ENCODE measurements around the gene TUBGCP3.
"Not testable (repeated sequence)": the region's sequence is repeated elsewhere in the genome, so short reads cannot be mapped to it uniquely, and the experiment has no call there.

The TUBGCP3 gene

GRCh38 chr13:112519517-112520060 lies 68.4 kb downstream of the TUBGCP3 start:
- Histone ChIP-seq H3K36me3 (ENCODE audit: control insufficient read depth, low read depth, low read length) (peaks cover 40% of the 10 kb centered on the region), H3K9ac (ENCODE audit: low read length) (no peak overlapping the region), H3K4me1 (ENCODE audit: control insufficient read depth, low read depth, low read length) (no peaks in the 10 kb centered on the region), H3K4me3 (ENCODE audit: low read length) (no peak overlapping the region), H3K27me3 (ENCODE audit: control insufficient read depth, insufficient read depth, low read length) (no peaks in the 10 kb centered on the region), H3K27ac (ENCODE audit: low read length) (no peak overlapping the region), H3K9me3 (ENCODE audit: control insufficient read depth, low read depth, low read length) (no peaks in the 10 kb centered on the region)

GRCh38 chr13:112516218-112516617 lies 71.7 kb downstream of the TUBGCP3 start:
- peaks cover 30% of the 10 kb centered on the region for H3K36me3 ChIP-seq (ENCODE audit: control insufficient read depth, low read depth, low read length)
- H3K9ac ChIP-seq (ENCODE audit: low read length) = no peak overlapping the region

GRCh38 chr13:112513761-112514160 lies 74.2 kb downstream of the TUBGCP3 start:
- H3K27ac ChIP-seq (ENCODE audit: low read length) = no peak overlapping the region
- peaks cover 4% of the 10 kb centered on the region for H3K4me1 ChIP-seq (ENCODE audit: control insufficient read depth, low read depth, low read length)
- H3K36me3 ChIP-seq (ENCODE audit: control insufficient read depth, low read depth, low read length) = peaks cover 21% of the 10 kb centered on the region
- H3K9me3 ChIP-seq (ENCODE audit: control insufficient read depth, low read depth, low read length) = no peaks in the 10 kb centered on the region
- H3K4me3 ChIP-seq (ENCODE audit: low read length) = no peak overlapping the region
- H3K27me3 ChIP-seq (ENCODE audit: control insufficient read depth, insufficient read depth, low read length) = no peaks in the 10 kb centered on the region
- no peak overlapping the region for H3K9ac ChIP-seq (ENCODE audit: low read length)

More at GRCh38 chr13:112516218-112516617, 71.7 kb downstream of the TUBGCP3 start:
- Histone ChIP-seq H3K4me1 (ENCODE audit: control insufficient read depth, low read depth, low read length) (no peaks in the 10 kb centered on the region), H3K27me3 (ENCODE audit: control insufficient read depth, insufficient read depth, low read length) (no peaks in the 10 kb centered on the region), H3K4me3 (ENCODE audit: low read length) (no peak overlapping the region), H3K27ac (ENCODE audit: low read length) (no peak overlapping the region), H3K9me3 (ENCODE audit: control insufficient read depth, low read depth, low read length) (no peaks in the 10 kb centered on the region)

- Histone ChIP-seq H3K9me3 (ENCODE audit: control insufficient read depth, low read depth, low read length) (no peaks in the 10 kb centered on the region), H3K4me3 (ENCODE audit: low read length) (no peak overlapping the region), H3K27ac (ENCODE audit: low read length) (no peak overlapping the region), H3K9ac (ENCODE audit: low read length) (no peak overlapping the region), H3K4me1 (ENCODE audit: control insufficient read depth, low read depth, low read length) (peaks cover 4% of the 10 kb centered on the region), H3K36me3 (ENCODE audit: control insufficient read depth, low read depth, low read length) (peaks cover 17% of the 10 kb centered on the region), H3K27me3 (ENCODE audit: control insufficient read depth, insufficient read depth, low read length) (no peaks in the 10 kb centered on the region)
Measured at GRCh38 chr13:112510987-112511685, 76.8 kb downstream of the TUBGCP3 start.

- no peaks in the 10 kb centered on the region for H3K27me3 ChIP-seq (ENCODE audit: control insufficient read depth, insufficient read depth, low read length)
- no peaks in the 10 kb centered on the region for H3K9me3 ChIP-seq (ENCODE audit: control insufficient read depth, low read depth, low read length)
- H3K4me1 ChIP-seq (ENCODE audit: control insufficient read depth, low read depth, low read length) = peaks cover 4% of the 10 kb centered on the region
- H3K36me3 ChIP-seq (ENCODE audit: control insufficient read depth, low read depth, low read length) = peaks cover 15% of the 10 kb centered on the region
- H3K4me3 ChIP-seq (ENCODE audit: low read length) = no peak overlapping the region
- no peak overlapping the region for H3K27ac ChIP-seq (ENCODE audit: low read length)
- no peak overlapping the region for H3K9ac ChIP-seq (ENCODE audit: low read length)
Measured at GRCh38 chr13:112510002-112510780, 77.8 kb downstream of the TUBGCP3 start.

- Histone ChIP-seq H3K4me3 (ENCODE audit: low read length) (no peak overlapping the region), H3K27ac (ENCODE audit: low read length) (no peak overlapping the region), H3K36me3 (ENCODE audit: control insufficient read depth, low read depth, low read length) (peaks cover 17% of the 10 kb centered on the region), H3K4me1 (ENCODE audit: control insufficient read depth, low read depth, low read length) (peaks cover 4% of the 10 kb centered on the region), H3K9me3 (ENCODE audit: control insufficient read depth, low read depth, low read length) (no peaks in the 10 kb centered on the region), H3K27me3 (ENCODE audit: control insufficient read depth, insufficient read depth, low read length) (no peaks in the 10 kb centered on the region), H3K9ac (ENCODE audit: low read length) (no peak overlapping the region)
Measured at GRCh38 chr13:112509190-112509589, 78.8 kb downstream of the TUBGCP3 start.

GRCh38 chr13:112506046-112506445 lies 81.9 kb downstream of the TUBGCP3 start:
- Histone ChIP-seq H3K27ac (ENCODE audit: low read length) (no peak overlapping the region), H3K9ac (ENCODE audit: low read length) (no peak overlapping the region), H3K9me3 (ENCODE audit: control insufficient read depth, low read depth, low read length) (no peaks in the 10 kb centered on the region), H3K4me1 (ENCODE audit: control insufficient read depth, low read depth, low read length) (peaks cover 4% of the 10 kb centered on the region), H3K36me3 (ENCODE audit: control insufficient read depth, low read depth, low read length) (peaks cover 32% of the 10 kb centered on the region), H3K27me3 (ENCODE audit: control insufficient read depth, insufficient read depth, low read length) (no peaks in the 10 kb centered on the region), H3K4me3 (ENCODE audit: low read length) (no peak overlapping the region)

- H3K27me3 ChIP-seq (ENCODE audit: control insufficient read depth, insufficient read depth, low read length) = no peaks in the 10 kb centered on the region
- peaks cover 21% of the 10 kb centered on the region for H3K36me3 ChIP-seq (ENCODE audit: control insufficient read depth, low read depth, low read length)
- H3K4me3 ChIP-seq (ENCODE audit: low read length) = no peak overlapping the region
- no peaks in the 10 kb centered on the region for H3K4me1 ChIP-seq (ENCODE audit: control insufficient read depth, low read depth, low read length)
- no peak overlapping the region for H3K9ac ChIP-seq (ENCODE audit: low read length)
- H3K27ac ChIP-seq (ENCODE audit: low read length) = no peak overlapping the region
- H3K9me3 ChIP-seq (ENCODE audit: control insufficient read depth, low read depth, low read length) = no peaks in the 10 kb centered on the region
Measured at GRCh38 chr13:112496166-112496565, 91.8 kb downstream of the TUBGCP3 start.

GRCh38 chr13:112495465-112495864 lies 92.5 kb downstream of the TUBGCP3 start:
- H3K4me3 ChIP-seq (ENCODE audit: low read length) = no peak overlapping the region
- H3K36me3 ChIP-seq (ENCODE audit: control insufficient read depth, low read depth, low read length) = peaks cover 21% of the 10 kb centered on the region
- no peak overlapping the region for H3K9ac ChIP-seq (ENCODE audit: low read length)

GRCh38 chr13:112489199-112489598 lies 98.8 kb downstream of the TUBGCP3 start:
- Histone ChIP-seq H3K4me1 (ENCODE audit: control insufficient read depth, low read depth, low read length) (no peaks in the 10 kb centered on the region), H3K36me3 (ENCODE audit: control insufficient read depth, low read depth, low read length) (no peaks in the 10 kb centered on the region), H3K27ac (ENCODE audit: low read length) (no peak overlapping the region), H3K27me3 (ENCODE audit: control insufficient read depth, insufficient read depth, low read length) (no peaks in the 10 kb centered on the region), H3K4me3 (ENCODE audit: low read length) (no peak overlapping the region), H3K9ac (ENCODE audit: low read length) (no peak overlapping the region), H3K9me3 (ENCODE audit: control insufficient read depth, low read depth, low read length) (no peaks in the 10 kb centered on the region)

More at GRCh38 chr13:112495465-112495864, 92.5 kb downstream of the TUBGCP3 start:
- Histone ChIP-seq H3K9me3 (ENCODE audit: control insufficient read depth, low read depth, low read length) (no peaks in the 10 kb centered on the region), H3K27ac (ENCODE audit: low read length) (no peak overlapping the region), H3K4me1 (ENCODE audit: control insufficient read depth, low read depth, low read length) (no peaks in the 10 kb centered on the region), H3K27me3 (ENCODE audit: control insufficient read depth, insufficient read depth, low read length) (no peaks in the 10 kb centered on the region)

- H3K9ac ChIP-seq (ENCODE audit: low read length); H3K9me3 ChIP-seq (ENCODE audit: control insufficient read depth, low read depth, low read length); H3K27ac ChIP-seq (ENCODE audit: low read length); H3K4me3 ChIP-seq (ENCODE audit: low read length); H3K4me1 ChIP-seq (ENCODE audit: control insufficient read depth, low read depth, low read length); H3K27me3 ChIP-seq (ENCODE audit: control insufficient read depth, insufficient read depth, low read length); H3K36me3 ChIP-seq (ENCODE audit: control insufficient read depth, low read depth, low read length): not testable (repeated sequence)
Measured at GRCh38 chr13:112488343-112489050, 99.5 kb downstream of the TUBGCP3 start.
